B cell (primary cell): ENCODE data around the gene ABCC5. TPM values are rescaled to one million over a fixed set of nuclear protein-coding genes. Genes with fewer than 3 reads are reported as not detected.

Source experiments
- ATAC-seq: fragments of 200-7000 bp; cut with Tn5 transposase; one replicate; pipeline ENCODE4 v1.10.0; 2021; ENCODE audit warnings: low read depth, mild to moderate bottlenecking, moderate number of reproducible peaks, moderate library complexity
- CTCF ChIA-PET: fragments of 350-600 bp; sonication (Branson Sonifier 250); formaldehyde crosslinking; loops from one replicate; lab custom pipeline; 2021; ENCODE audit warnings: antibody characterized with exemption, inconsistent platforms; lab: Charles Lee
- POLR2A ChIA-PET: fragments of 350-600 bp; sonication (Branson Sonifier 250); formaldehyde crosslinking; loops from one replicate; lab custom pipeline; 2021; ENCODE audit warnings: antibody characterized with exemption; lab: Charles Lee
- DNase-seq: peaks from one replicate; pipeline ENCODE4 v3.0.0; 2013
- H2AFZ ChIP-seq: 2 replicates; pipeline ENCODE4 v1.6.1; 2012; ENCODE audit warnings: mild to moderate bottlenecking, low read depth, low read length; ENCODE audit not compliant: insufficient read depth, poor library complexity, severe bottlenecking
- H3K27ac ChIP-seq, 2 donors: 1 replicate in 1 of 2; 2 replicates in 1 of 2; pipeline ENCODE4 v1.5.1; 2012 to 2013; ENCODE audit warnings: low read length in 2 of 2, mild to moderate bottlenecking in 2 of 2, moderate library complexity in 1 of 2
- H3K27me3 ChIP-seq, 4 experiments: fragments of 200-600 bp in 1 of 4; sonication (generic) in 1 of 4; replicated peaks in 1 of 4; 1 replicate in 2 of 4; 2 replicates in 2 of 4; pipeline versions ENCODE4 v1.6.1 to v1.7.0; 2013 to 2016; ENCODE audit warnings: low read length in 3 of 4, mild to moderate bottlenecking in 2 of 4, mixed read lengths in 1 of 4, moderate library complexity in 1 of 4; ENCODE audit not compliant: insufficient read depth in 4 of 4, control insufficient read depth in 3 of 4; ENCODE audit errors: control extremely low read depth in 1 of 4
- H3K36me3 ChIP-seq, 2 experiments: replicated peaks in 1 of 2; 1 replicate in 1 of 2; 2 replicates in 1 of 2; pipeline versions ENCODE4 v1.6.1 to v1.7.1; 2013; ENCODE audit warnings: low read length in 1 of 2; ENCODE audit not compliant: insufficient read depth in 2 of 2, control insufficient read depth in 1 of 2; ENCODE audit errors: control extremely low read depth in 1 of 2, extremely low read depth in 1 of 2
- H3K4me1 ChIP-seq, 2 donors: fragments of 200-600 bp in 1 of 2; sonication (generic) in 1 of 2; 1 replicate in 1 of 2; 2 replicates in 1 of 2; pipeline versions ENCODE4 v1.5.1 to v1.6.1; 2013 to 2017; ENCODE audit warnings: low read length in 2 of 2; ENCODE audit not compliant: control insufficient read depth in 2 of 2, insufficient read depth in 2 of 2
- H3K4me2 ChIP-seq: replicated peaks from 2 replicates; pipeline ENCODE3; 2012; ENCODE audit warnings: mild to moderate bottlenecking, low read depth, low read length; ENCODE audit not compliant: poor library complexity, severe bottlenecking
- H3K4me3 ChIP-seq, 5 experiments: fragments of 200-600 bp in 1 of 5; sonication (generic) in 1 of 5; 1 replicate in 3 of 5; 2 replicates in 2 of 5; pipeline versions ENCODE4 v1.5.1 to v1.7.0; 2011 to 2016; ENCODE audit warnings: low read length in 4 of 5, mild to moderate bottlenecking in 4 of 5, low read depth in 2 of 5, control low read depth in 1 of 5, moderate library complexity in 1 of 5; ENCODE audit not compliant: insufficient read depth in 1 of 5; ENCODE audit errors: control extremely low read depth in 1 of 5, extremely low read depth in 1 of 5
- H3K79me2 ChIP-seq: fragments of 200-600 bp; sonication (generic); one replicate; pipeline ENCODE4 v1.6.0; 2016; ENCODE audit warnings: low read length; ENCODE audit not compliant: control insufficient read depth, insufficient read depth
- H3K9ac ChIP-seq: fragments of 200-600 bp; sonication (generic); 2 replicates; pipeline ENCODE4 v1.6.1; 2017; ENCODE audit warnings: mild to moderate bottlenecking, low read length, moderate library complexity
- H3K9me3 ChIP-seq, 3 donors: one replicate each; pipeline versions ENCODE4 v1.6.1 to v1.7.1; 2013; ENCODE audit warnings: low read length in 2 of 3; ENCODE audit not compliant: control insufficient read depth in 2 of 3, insufficient read depth in 1 of 3; ENCODE audit errors: control extremely low read depth in 1 of 3
- H4K20me1 ChIP-seq: 2 replicates; pipeline ENCODE4 v1.6.0; 2012; ENCODE audit warnings: mild to moderate bottlenecking, low read length; ENCODE audit not compliant: insufficient read depth, control insufficient read depth, poor library complexity, severe bottlenecking
- H3K27ac Mint-ChIP-seq: one replicate; pipeline ENCODE4 v1.8.0; 2021; ENCODE audit warnings: mixed read lengths
- H3K27me3 Mint-ChIP-seq: one replicate; pipeline ENCODE4 v1.8.0; 2021; ENCODE audit warnings: mixed read lengths
- H3K4me1 Mint-ChIP-seq: one replicate; pipeline ENCODE4 v1.8.0; 2021; ENCODE audit warnings: mixed read lengths
- H3K4me3 Mint-ChIP-seq: one replicate; pipeline ENCODE4 v1.8.0; 2021; ENCODE audit warnings: mixed read lengths
- H3K9me3 Mint-ChIP-seq: one replicate; pipeline ENCODE4 v1.8.0; 2022; ENCODE audit warnings: mixed read lengths; ENCODE audit not compliant: insufficient read depth
- CTCF ChIP-seq: fragments of 200-600 bp; IDR thresholded peaks from one replicate; pipeline ENCODE4 v1.8.0; 2022; ENCODE audit warnings: antibody characterized with exemption, mild to moderate bottlenecking
- EZH2 ChIP-seq: IDR thresholded peaks from 2 replicates; pipeline ENCODE4 v1.6.1; 2012; ENCODE audit warnings: borderline replicate concordance, low read depth, mild to moderate bottlenecking, moderate library complexity, low read length; ENCODE audit not compliant: insufficient read depth, poor library complexity, severe bottlenecking
- WGBS: methylation state at CpG from one replicate; pipeline ENCODE4 v1.1.5; 2013; ENCODE audit warnings: missing lambda C conversion rate; ENCODE audit not compliant: insufficient coverage; 5-methylcytosine and 5-hydroxymethylcytosine counted together
- intact Hi-C: fragments of 100-400 bp; cut with micrococcal nuclease; formaldehyde crosslinking; loops from one replicate; pipeline ENCODE4 v1.10.0; 2022
- polyA plus RNA-seq: library from polyadenylated mRNA; depleted of rRNA; stranded (reverse); fragments of >200 nt; gene quantifications from 2 replicates; pipeline ENCODE4 v1.2.3, GENCODE V29; 2012
- total RNA-seq, 2 donors: library from RNA; stranded (reverse); fragments of 120-200 nt in 1 of 2; gene quantifications; 1 replicate in 1 of 2; 2 replicates in 1 of 2; pipeline versions ENCODE4 v1.2.3 to v1.2.4, GENCODE V29; 2013 to 2022

ABCC5 gene
- total and polyA plus RNA-seq, 2 donors (not counting 1 experiment from before 2014, with no cell fraction given): 13.4 to 29.5 TPM

GRCh38 chr3:183937601-183938286 lies 79.9 kb downstream of the ABCC5 start:
- DNase-seq (no peak), ATAC-seq (no peak)
- Histone ChIP-seq H3K36me3 (peaks cover 0 to 7% of the 10 kb centered on the region in 2 experiments), H3K4me3 (no peak overlapping the region), H2AFZ (no peak overlapping the region), H4K20me1 (no peaks in the 10 kb centered on the region), H3K4me1 (no peaks in the 10 kb centered on the region), H3K4me2 (no peak overlapping the region), H3K27ac (no peak overlapping the region), H3K9ac (no peak overlapping the region), H3K27me3 (no peaks in the 10 kb centered on the region), H3K79me2 (no peaks in the 10 kb centered on the region), H3K9me3 (no peaks in the 10 kb centered on the region)
- CTCF ChIA-PET: no interaction called here
- intact Hi-C loops: no loop called here
- TF ChIP-seq CTCF (no peak), EZH2 (no peak)
- POLR2A ChIA-PET: no interaction called here
- H3K4me3 Mint-ChIP-seq: no peak overlapping the region
- H3K9me3 Mint-ChIP-seq: no peaks in the 10 kb centered on the region
- WGBS: 91% methylated on average over 7 of the region's 10 CpGs
- no peaks in the 10 kb centered on the region for H3K27me3 Mint-ChIP-seq
- H3K4me1 Mint-ChIP-seq: no peaks in the 10 kb centered on the region
- no peak overlapping the region for H3K27ac Mint-ChIP-seq

- H3K4me3 Mint-ChIP-seq: no peak overlapping the region
- Histone ChIP-seq H3K36me3 (peaks cover 0 to 2% of the 10 kb centered on the region in 2 experiments), H3K4me3 (no peak overlapping the region), H3K9me3 (peaks cover 0 to 3% (median 0%) of the 10 kb centered on the region in 3 donors), H3K9ac (no peak overlapping the region), H2AFZ (no peak overlapping the region), H4K20me1 (no peaks in the 10 kb centered on the region), H3K27ac (no peak overlapping the region), H3K79me2 (no peaks in the 10 kb centered on the region), H3K4me2 (no peak overlapping the region), H3K4me1 (no peaks in the 10 kb centered on the region), H3K27me3 (no peaks in the 10 kb centered on the region)
- no peak overlapping the region for H3K27ac Mint-ChIP-seq
- DNase-seq (no peak), ATAC-seq (no peak)
- CTCF ChIA-PET: no interaction called here
- no peaks in the 10 kb centered on the region for H3K4me1 Mint-ChIP-seq
- intact Hi-C loops: no loop called here
- H3K27me3 Mint-ChIP-seq: no peaks in the 10 kb centered on the region
- TF ChIP-seq EZH2: no peak
- no peak for TF ChIP-seq CTCF
- POLR2A ChIA-PET: no interaction called here
- no peaks in the 10 kb centered on the region for H3K9me3 Mint-ChIP-seq
- WGBS: 100% methylated on average over 3 of the region's 3 CpGs
Measured at GRCh38 chr3:183933160-183933559, 84.5 kb downstream of the ABCC5 start.
